Activated T-helper 17 cell treated with anti-CD3 and anti-CD28 coated beads, Interleukin-2, amount 50 U/mL, for 72 hours (primary cell): Measurements from ENCODE around the gene FUT3. TPM values are rescaled to one million over a fixed set of nuclear protein-coding genes. Genes with fewer than 3 reads are reported as not detected.
"Not testable (repeated sequence)": the region's sequence is repeated elsewhere in the genome, so short reads cannot be mapped to it uniquely, and the experiment has no call there.

ENCODE experiments used
- ATAC-seq: fragments of 150-1000 bp; cut with Tn5 transposase; replicated peaks from 2 replicates; pipeline ENCODE4 v1.10.0; 2021; ENCODE audit warnings: mild to moderate bottlenecking, moderate library complexity
- H3K27ac Mint-ChIP-seq: one replicate; pipeline ENCODE4 v1.8.0; 2022; ENCODE audit warnings: mixed read lengths
- H3K27me3 Mint-ChIP-seq: one replicate; pipeline ENCODE4 v1.8.0; 2022; ENCODE audit warnings: mixed read lengths
- H3K36me3 Mint-ChIP-seq: one replicate; pipeline ENCODE4 v1.8.0; 2022; ENCODE audit warnings: low read depth, mild to moderate bottlenecking, mixed read lengths
- H3K4me1 Mint-ChIP-seq: one replicate; pipeline ENCODE4 v1.8.0; 2022; ENCODE audit warnings: mixed read lengths
- H3K4me3 Mint-ChIP-seq: one replicate; pipeline ENCODE4 v1.8.0; 2022; ENCODE audit warnings: mild to moderate bottlenecking, mixed read lengths
- H3K9me3 Mint-ChIP-seq: one replicate; pipeline ENCODE4 v1.8.0; 2022; ENCODE audit warnings: mixed read lengths
- total RNA-seq, 2 donors: library from RNA; stranded (reverse); gene quantifications; one replicate each; pipeline ENCODE4 v1.2.3, GENCODE V29; 2022

Gene FUT3
- total RNA-seq, 2 donors from 2014 or later, result 1.4 TPM; not detected in 1

DNA sequence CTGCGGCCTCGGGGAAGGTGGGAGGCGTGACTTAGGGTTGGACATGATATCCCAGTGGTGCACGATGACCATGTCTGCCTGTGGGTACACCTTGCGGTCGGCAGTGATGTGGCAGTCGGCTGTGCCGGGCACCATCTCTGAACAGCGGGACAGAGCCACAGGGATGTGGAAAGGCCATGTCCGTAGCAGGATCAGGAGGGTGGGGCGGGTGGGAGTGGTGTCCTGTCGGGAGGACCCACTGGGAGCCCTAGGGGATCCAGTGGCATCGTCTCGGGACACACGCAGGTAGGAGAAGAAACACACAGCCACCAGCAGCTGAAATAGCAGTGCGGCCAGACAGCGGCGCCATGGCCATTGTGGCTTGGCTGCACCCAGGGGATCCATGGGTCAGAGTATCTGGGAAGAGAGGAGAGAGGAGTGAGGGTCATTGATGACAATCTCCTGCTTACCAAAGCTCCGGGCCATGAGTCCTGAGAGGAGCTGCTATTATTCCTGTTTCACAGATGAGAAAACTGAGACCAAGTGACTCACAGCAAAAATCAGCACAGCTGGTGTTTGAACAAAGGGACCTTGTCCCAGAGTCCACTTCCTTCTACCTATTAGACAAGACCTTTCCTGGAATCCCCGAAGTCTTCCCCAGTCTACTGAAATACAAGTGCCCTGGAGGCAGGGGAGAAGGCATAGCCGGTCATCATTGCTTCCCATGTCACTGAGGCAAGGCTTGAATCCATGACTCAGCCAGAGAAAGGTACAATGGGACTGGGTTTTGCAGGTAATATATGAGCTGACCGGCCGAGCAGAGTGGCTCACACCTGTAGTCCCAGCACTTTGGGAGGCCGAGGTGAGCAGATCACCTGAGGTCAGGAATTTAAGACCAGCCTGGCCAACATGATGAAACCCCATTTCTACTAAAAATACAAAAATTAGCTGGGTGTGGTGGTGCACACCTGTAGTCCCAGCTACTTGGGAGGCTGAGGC, 6.5 kb downstream of the FUT3 start:
- no peaks in the 10 kb centered on the region for H3K4me1 Mint-ChIP-seq
- no peaks in the 10 kb centered on the region for H3K27me3 Mint-ChIP-seq
- H3K27ac Mint-ChIP-seq, result no peak overlapping the region
- ATAC-seq, result no peak
- no peaks in the 10 kb centered on the region for H3K36me3 Mint-ChIP-seq
- H3K9me3 Mint-ChIP-seq, result no peaks in the 10 kb centered on the region
- H3K4me3 Mint-ChIP-seq, result no peak overlapping the region

DNA sequence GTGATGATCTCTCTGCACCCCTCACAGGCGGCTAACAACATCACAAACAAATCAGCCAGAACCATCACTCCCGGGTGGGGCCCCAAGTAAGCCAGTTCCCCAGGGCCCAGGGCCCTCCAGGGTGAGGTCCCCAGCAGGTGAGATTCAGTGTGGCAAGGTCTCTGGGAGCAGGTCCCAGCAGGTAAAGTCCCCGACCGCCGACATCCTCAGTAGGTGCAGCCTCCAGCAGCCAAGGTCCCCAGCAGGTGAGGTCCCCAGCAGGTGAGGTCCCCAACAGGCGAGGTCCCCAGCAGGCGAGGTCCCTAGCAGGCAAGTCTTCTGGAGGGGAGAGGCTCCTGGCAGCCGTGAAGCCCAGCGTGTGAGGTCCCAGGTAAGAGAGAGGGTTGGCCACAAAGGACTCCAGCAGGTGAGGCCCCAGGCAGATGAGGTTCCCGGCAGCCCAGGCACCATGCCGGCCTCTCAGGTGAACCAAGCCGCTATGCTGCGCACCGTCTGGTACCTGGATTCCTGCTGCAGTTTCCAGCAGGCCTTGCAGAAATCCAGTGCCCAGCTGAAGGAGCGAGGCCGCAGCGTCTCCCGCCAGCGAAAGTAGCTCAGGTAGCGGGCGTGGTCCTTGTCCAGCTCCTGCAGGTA, 7.8 kb downstream of the FUT3 start:
- H3K27me3 Mint-ChIP-seq, result peaks cover 2% of the 10 kb centered on the region
- no peaks in the 10 kb centered on the region for H3K4me1 Mint-ChIP-seq
- no peaks in the 10 kb centered on the region for H3K9me3 Mint-ChIP-seq
- ATAC-seq, result no peak
- no peak overlapping the region for H3K4me3 Mint-ChIP-seq
- H3K27ac Mint-ChIP-seq, result no peak overlapping the region
- no peaks in the 10 kb centered on the region for H3K36me3 Mint-ChIP-seq

DNA sequence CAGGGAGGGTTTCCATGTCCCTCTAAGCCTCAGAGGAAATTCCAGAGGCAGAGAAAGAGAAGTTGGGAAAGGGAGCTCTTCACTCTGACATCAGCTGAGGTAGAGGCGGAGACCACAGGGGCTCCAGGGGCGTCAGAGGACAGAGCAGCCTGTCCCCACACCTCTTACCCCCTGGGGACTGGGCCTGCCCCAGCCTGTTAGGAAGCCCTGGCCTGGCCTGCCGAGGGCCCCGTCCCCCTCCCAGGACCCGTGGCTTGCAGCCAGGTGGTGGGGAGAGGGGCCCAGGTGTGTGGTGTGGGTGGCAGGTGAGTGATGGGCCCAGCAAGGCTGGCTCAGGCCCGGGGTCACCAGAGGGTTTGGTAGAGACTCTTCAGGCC, 9.5 kb downstream of the FUT3 start:
- H3K9me3 Mint-ChIP-seq, H3K27me3 Mint-ChIP-seq, ATAC-seq, H3K36me3 Mint-ChIP-seq, H3K4me3 Mint-ChIP-seq, H3K27ac Mint-ChIP-seq, H3K4me1 Mint-ChIP-seq: not testable (repeated sequence)

DNA sequence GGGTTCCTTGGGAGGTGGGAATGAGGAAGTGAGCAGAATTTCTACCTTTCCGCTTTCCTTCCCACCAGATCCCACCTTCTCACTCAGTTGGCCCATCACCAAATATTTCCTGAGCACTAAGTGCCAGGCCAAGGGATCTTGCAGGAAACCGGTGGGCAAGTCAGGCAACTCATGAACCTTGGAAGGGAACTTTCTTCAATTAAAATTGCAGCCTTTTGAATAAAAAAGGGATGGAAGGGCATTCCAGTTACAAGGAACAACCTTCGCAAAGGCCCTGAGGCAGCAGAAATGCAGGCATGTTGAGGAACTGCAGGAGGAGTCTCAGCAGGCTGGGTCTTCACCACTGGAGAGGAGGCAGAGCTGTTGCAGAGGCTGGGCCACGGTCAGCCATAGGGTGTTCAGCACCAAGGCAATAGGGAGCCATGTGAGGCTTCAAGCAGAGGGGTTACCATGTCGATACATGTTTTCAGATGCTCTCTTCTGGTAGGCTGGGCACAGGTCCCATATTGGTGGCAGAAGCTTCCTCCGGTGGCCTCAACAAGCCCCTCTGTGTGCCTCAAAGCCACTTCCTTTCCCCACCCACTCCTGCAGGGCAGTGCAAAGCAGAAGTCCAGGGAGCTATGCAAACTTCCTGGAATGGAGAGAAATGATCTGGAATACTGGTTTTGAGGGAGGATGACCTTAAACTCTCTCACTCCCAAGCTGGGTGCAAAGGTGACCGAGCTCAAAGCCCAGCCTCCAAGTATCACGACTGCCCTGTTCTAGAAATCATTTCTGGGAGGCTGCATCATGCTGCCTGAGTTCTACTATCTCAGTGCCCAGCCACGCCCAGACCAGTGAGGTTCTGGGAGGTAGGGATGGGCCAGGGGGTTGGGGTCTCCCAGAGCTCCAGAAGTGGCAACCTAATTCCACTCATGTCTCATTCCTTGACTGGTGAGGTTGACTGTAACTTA, 11.9 kb downstream of the FUT3 start, which contains the start of gene FUT6:
TSS of gene FUT6 (minus strand) at position 638 of the 953 bp plus-strand sequence. CDS start 7,135 bp downstream, outside the sequence.
- H3K36me3 Mint-ChIP-seq, result no peaks in the 10 kb centered on the region
- H3K4me1 Mint-ChIP-seq, result no peaks in the 10 kb centered on the region
- H3K4me3 Mint-ChIP-seq, result no peak within 1 kb of the TSS
- H3K27me3 Mint-ChIP-seq, result peaks cover 3% of the 10 kb centered on the region
- no peaks in the 10 kb centered on the region for H3K9me3 Mint-ChIP-seq
- no peak for ATAC-seq
- H3K27ac Mint-ChIP-seq, result no peak within 1 kb of the TSS

DNA sequence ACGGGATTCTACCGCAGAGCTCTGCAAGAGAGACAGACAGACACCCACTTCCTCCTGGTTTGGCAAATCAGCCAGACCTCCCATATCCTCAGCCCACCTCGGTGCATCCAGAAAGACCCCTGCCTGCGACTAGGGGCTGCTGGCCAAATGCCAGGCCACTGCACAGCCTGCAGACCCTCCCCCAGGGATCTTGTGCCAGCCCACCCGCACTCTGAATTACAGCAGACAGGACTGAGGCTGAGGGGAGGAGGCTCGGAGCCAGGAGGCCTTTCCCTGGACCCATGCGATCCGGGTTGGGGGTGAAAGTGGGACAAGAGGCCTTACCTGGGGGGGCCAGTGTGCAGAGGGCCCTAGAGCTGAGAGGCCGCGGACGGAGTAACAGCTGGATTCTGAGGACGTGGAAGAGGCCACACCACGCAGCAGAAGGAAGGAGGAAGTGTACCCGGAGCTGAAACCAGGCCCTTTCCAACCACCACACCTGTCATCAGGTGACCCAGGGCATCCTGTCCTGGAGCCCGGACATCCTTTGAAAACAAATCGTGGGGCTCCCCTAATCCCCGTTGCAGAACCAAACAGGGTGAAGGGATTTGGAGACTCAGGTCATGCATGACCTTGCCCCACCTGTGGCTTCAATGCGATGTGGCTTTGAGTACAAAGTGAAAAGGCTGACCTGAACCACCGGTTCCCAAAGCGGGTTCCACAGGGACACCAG, 12.7 kb downstream of the FUT3 start:
- no peak overlapping the region for H3K27ac Mint-ChIP-seq
- no peak for ATAC-seq
- H3K4me1 Mint-ChIP-seq, result no peaks in the 10 kb centered on the region
- no peaks in the 10 kb centered on the region for H3K9me3 Mint-ChIP-seq
- H3K4me3 Mint-ChIP-seq, result no peak overlapping the region
- H3K27me3 Mint-ChIP-seq, result peaks cover 3% of the 10 kb centered on the region
- no peaks in the 10 kb centered on the region for H3K36me3 Mint-ChIP-seq

DNA sequence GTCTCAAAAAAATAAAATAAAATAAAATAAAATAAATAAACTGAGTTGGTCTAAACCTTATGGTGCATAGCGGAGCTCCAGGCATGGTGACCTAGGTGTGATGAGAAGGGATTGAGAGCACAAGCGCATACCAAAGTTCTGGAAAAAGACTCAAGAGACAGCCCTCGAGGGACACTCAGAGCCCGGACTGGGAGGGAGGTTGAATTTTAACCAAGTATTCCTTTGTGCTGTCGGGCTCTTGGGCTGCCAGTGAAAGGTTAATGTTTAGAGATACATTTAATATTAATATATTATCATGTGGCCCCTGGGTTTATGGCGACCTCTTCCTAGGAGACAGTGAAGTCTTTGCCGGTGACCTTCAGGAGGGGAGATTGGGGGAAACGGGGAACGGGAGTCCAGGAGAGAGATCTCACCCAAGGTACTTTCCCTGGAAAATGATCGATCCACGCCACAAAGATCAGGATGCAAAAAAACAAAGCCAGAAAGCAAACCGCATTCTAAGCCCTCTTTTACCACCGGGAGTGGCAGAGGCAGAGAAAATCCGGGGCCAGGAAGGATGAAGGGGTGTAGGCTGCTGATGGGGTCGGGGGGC, 13.4 kb downstream of the FUT3 start:
- Mint-ChIP-seq H3K4me1 (no peaks in the 10 kb centered on the region), H3K27me3 (peaks cover 3% of the 10 kb centered on the region), H3K4me3 (no peak overlapping the region), H3K9me3 (no peaks in the 10 kb centered on the region), H3K27ac (no peak overlapping the region), H3K36me3 (no peaks in the 10 kb centered on the region)
- ATAC-seq, result no peak

DNA sequence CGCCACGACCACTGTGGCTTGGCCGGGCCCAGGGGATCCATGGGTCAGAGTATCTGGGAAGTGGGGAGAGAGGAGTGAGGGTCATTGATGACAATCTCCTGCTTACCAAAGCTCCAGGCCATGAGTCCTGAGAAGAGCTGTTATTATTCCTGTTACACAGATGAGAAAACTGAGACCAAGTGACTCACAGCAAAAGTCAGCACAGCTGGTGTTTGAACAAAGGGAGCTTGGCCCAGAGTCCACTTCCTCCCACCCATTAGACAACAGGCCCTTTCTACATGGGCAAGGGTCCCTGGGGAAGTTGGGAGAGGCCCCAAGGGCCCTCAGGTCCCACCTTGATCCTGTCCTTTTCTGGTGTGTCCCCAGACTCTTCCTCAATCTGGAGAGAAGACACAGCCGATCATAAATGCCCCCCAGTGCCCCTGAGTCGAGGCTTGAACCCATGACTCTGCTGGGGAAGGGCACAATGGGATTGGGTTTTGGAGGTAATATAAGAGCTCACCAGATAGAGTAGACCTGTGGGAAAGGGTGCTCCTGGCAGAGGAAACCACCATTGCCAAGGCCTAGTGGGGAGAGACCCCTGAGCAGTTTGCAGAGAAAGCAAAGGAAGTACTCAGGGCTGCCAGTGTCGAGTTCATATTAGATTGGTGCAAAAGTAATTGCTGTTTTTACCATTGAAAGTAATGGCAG, 18.6 kb downstream of the FUT3 start:
- no peak for ATAC-seq
- peaks cover 6% of the 10 kb centered on the region for H3K36me3 Mint-ChIP-seq
- no peaks in the 10 kb centered on the region for H3K27me3 Mint-ChIP-seq

DNA sequence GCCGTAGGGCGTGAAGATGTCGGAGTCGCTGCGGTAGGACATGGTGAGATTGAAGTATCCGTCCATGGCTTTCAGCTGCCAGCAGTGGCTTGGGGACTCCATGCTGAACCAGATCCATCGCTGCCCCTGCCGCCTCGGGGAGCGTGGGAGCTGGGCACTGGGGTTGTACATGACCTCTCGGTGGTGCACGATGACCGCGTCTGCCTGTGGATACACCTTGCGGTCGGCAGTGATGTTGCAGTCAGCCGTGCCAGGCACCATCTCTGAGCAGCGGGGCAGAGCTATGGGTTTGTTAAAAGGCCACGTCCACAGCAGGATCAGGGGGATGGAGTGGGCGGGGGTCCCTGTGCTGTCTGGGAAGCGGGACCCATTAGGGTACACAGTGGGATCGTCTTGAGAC, 19.2 kb downstream of the FUT3 start:
- Mint-ChIP-seq H3K9me3 (no peaks in the 10 kb centered on the region), H3K4me3 (no peak overlapping the region), H3K4me1 (no peaks in the 10 kb centered on the region), H3K27ac (no peak overlapping the region), H3K27me3 (no peaks in the 10 kb centered on the region), H3K36me3 (peaks cover 6% of the 10 kb centered on the region)
- ATAC-seq, result no peak

More for the DNA sequence above, 18.6 kb downstream of the FUT3 start:
- Mint-ChIP-seq H3K27ac (no peak overlapping the region), H3K4me1 (no peaks in the 10 kb centered on the region), H3K9me3 (no peaks in the 10 kb centered on the region), H3K4me3 (no peak overlapping the region)

DNA sequence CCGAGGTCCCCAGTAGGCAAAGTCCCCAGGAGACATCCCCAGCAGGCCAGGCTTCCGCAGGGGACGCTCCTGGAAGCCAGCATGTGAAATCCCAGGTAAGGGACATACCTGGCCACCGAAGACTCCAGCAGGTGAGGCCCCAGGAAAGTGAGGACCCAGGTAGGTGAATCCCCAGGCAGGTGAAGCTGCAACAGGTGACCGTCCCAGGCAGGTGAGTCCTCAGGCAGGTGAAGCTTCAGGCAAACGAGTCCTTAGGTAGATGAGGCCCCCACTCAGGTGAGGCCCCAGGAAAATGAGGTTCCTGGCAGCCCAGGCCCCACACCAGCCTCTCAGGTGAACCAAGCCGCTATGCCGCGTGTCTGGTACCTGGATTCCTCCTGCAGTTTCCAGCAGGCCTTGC, 20.1 kb downstream of the FUT3 start:
- no peak overlapping the region for H3K27ac Mint-ChIP-seq
- no peaks in the 10 kb centered on the region for H3K9me3 Mint-ChIP-seq
- no peaks in the 10 kb centered on the region for H3K27me3 Mint-ChIP-seq
- H3K4me3 Mint-ChIP-seq, result no peak overlapping the region
- H3K4me1 Mint-ChIP-seq, result no peaks in the 10 kb centered on the region
- no peak for ATAC-seq
- peaks cover 6% of the 10 kb centered on the region for H3K36me3 Mint-ChIP-seq

DNA sequence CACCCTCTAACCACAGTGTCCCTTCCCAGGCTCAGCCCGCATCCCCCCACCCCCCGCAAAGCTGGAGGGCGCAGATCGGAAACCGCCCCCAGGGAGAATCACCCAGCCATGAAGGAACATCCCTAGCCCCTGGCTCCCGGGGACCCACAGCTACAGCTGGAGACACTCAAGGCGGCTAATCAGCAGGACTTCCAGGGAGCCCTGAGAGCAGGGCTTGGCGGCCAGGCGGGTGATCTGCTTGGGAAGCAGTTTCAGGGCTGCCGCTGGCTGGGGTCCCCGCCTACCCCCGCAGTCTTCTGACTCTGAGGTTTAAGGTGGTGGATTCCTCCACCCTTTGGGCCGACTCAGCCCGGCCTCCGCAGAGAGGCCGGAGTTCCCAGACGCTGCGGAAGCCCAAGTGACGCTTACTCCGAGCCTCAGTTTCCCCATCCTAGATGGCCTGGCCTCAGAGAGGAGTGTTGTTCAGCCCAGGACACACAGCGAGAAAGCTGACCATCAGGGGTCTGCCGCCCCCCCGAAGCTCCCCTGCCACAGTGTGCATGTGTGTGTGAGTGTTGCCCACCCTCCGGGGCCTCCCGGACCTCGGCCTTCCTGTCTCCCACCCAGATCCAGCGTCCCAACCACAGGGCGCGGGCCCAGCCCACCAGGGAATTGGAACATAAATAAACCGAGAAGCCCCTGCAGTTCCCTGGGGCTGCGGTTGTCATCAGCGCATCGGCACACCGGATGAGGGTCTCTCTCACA, 21.5 kb downstream of the FUT3 start:
- ATAC-seq, result no peak
- Mint-ChIP-seq H3K9me3 (no peaks in the 10 kb centered on the region), H3K36me3 (peaks cover 6% of the 10 kb centered on the region), H3K27me3 (no peaks in the 10 kb centered on the region), H3K4me1 (no peaks in the 10 kb centered on the region), H3K4me3 (peak overlapping the region; percentile 90), H3K27ac (no peak overlapping the region)

DNA sequence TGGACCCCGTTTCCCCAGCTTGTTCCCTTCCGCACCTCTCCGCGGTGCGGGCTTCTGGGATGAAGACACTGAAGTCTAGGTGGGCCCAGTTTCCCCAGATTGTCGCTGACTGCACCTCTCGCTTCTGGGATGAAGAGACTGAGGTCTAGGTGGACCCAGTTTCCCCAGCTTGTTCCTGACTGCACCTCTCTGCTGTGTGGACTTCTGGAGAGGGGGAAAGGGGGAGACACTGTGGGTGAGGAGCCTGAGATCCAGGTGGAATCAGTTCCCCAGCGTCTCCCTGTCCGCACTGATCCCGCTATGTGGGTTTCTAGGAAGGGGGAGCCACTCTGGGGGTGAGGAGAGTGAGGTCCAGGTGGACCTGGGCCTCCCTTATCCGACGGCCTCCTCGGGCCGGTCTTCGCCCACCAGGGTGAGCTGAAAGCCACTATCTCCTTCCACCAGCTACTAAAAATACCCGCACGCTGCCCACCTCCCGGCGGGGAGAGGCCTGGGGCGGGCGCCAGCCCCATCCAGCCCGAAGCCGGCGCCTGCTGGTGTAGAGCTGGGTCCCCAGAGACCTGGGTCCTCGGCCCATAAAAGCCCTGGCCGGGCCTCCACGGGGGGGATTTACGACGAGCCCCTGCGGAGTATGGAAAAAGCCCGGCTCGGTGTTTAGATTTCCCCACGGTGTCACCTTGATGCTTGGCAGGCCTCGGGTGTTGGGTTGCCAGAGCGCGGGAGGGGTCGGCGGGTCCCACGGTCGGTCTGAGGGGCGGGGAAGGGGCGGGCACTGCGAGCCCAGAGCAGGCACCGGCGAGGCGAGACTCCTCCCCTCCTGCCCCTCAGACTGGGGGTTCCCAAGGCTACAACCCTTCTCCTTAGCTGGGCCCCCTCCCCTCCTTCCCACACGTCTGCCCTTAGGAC, 22.3 kb downstream of the FUT3 start:
- H3K27ac Mint-ChIP-seq, result peak overlapping the region; percentile 96
- no peaks in the 10 kb centered on the region for H3K4me1 Mint-ChIP-seq
- peaks cover 6% of the 10 kb centered on the region for H3K36me3 Mint-ChIP-seq
- H3K9me3 Mint-ChIP-seq, result no peaks in the 10 kb centered on the region
- peak overlapping the region; percentile 90 for H3K4me3 Mint-ChIP-seq
- no peak for ATAC-seq
- H3K27me3 Mint-ChIP-seq, result no peaks in the 10 kb centered on the region
